HepG2 (cell line): ENCODE data around the gene C12orf42. TPM values are rescaled to one million over a fixed set of nuclear protein-coding genes. Genes with fewer than 3 reads are reported as not detected.

Source experiments
- ATAC-seq: fragments of 200-7000 bp; cut with Tn5 transposase; 3 replicates; pipeline ENCODE4 v1.9.1; 2020; ENCODE audit warnings: mild to moderate bottlenecking, moderate library complexity
- Bru-seq: library from RNA; stranded (reverse); fragments of 400-500 nt; gene quantifications from one replicate; lab custom pipeline; 2021; lab: Mats Ljungman, UMichigan
- BruChase-seq, 2 experiments: library from RNA; stranded (reverse); fragments of 400-500 nt; gene quantifications; one replicate each; lab custom pipeline; 2021; lab: Mats Ljungman, UMichigan
- BruUV-seq: library from RNA; stranded (reverse); fragments of 400-500 nt; replicated peaks from 2 replicates; lab custom pipeline; 2021; lab: Mats Ljungman, UMichigan
- CTCF ChIA-PET: fragments of 300-600 bp; formaldehyde crosslinking; extraction: SDS; loops from one replicate; lab custom pipeline; 2021; ENCODE audit warnings: low total read pairs, inconsistent platforms, low intra/inter-chr PET ratio; lab: Yijun Ruan, JAX
- POLR2A ChIA-PET: fragments of 350-600 bp; sonication (Branson Sonifier 250); formaldehyde crosslinking; loops from one replicate; lab custom pipeline; 2020; ENCODE audit warnings: antibody characterized with exemption, inconsistent platforms; lab: Yijun Ruan, JAX
- DNase-seq: peaks from one replicate; pipeline ENCODE4 v3.0.0-alpha.2; 2015; ENCODE audit warnings: low spot score
- FAIRE-seq: peaks from 3 replicates; lab custom pipeline; 2011; peaks lifted over from hg19 to GRCh38; lab: Jason Lieb, UNC
- H2AFZ ChIP-seq: one replicate; pipeline ENCODE4 v1.6.1; 2011; ENCODE audit warnings: low read length, inconsistent platforms
- H3K27ac ChIP-seq: fragments of 300-600 bp; 3 replicates; pipeline ENCODE4 v1.8.0; 2011; ENCODE audit warnings: mixed run types, mild to moderate bottlenecking, mixed read lengths, low read length, inconsistent platforms; ENCODE audit not compliant: insufficient read depth; ENCODE audit errors: extremely low read length
- H3K27me3 ChIP-seq, 2 experiments: fragments of 200-600 bp in 1 of 2; 2 replicates in 1 of 2; 3 replicates in 1 of 2; pipeline versions ENCODE4 v1.6.0 to v1.8.0; 2011; ENCODE audit warnings: low read length in 2 of 2, mild to moderate bottlenecking in 2 of 2, moderate library complexity in 2 of 2, inconsistent platforms in 1 of 2; ENCODE audit not compliant: insufficient read depth in 2 of 2, control insufficient read depth in 1 of 2
- H3K36me3 ChIP-seq, 2 experiments: fragments of 200-600 bp in 1 of 2; replicated peaks in 1 of 2; 2 replicates in 1 of 2; 3 replicates in 1 of 2; pipeline versions ENCODE4 v1.5.1 to v1.8.0; 2011; ENCODE audit warnings: low read length in 2 of 2, inconsistent platforms in 1 of 2; ENCODE audit not compliant: insufficient read depth in 2 of 2, control insufficient read depth in 1 of 2
- H3K4me1 ChIP-seq: 2 replicates; pipeline ENCODE4 v1.5.1; 2012; ENCODE audit warnings: low read length, inconsistent platforms; ENCODE audit not compliant: insufficient read depth
- H3K4me2 ChIP-seq: 2 replicates; pipeline ENCODE4 v1.6.0; 2011; ENCODE audit warnings: low read depth, low read length, inconsistent platforms
- H3K4me3 ChIP-seq, 3 experiments: fragments of 200-600 bp in 1 of 3; sonication (generic), shearing (Covaris generic) in 1 of 3; replicated peaks in 1 of 3; 2 replicates each; pipeline ENCODE4 v1.5.1; 2011 to 2016; ENCODE audit warnings: low read length in 3 of 3, inconsistent platforms in 2 of 3, low read depth in 2 of 3, mild to moderate bottlenecking in 2 of 3, control low read depth in 1 of 3, mixed read lengths in 1 of 3; ENCODE audit not compliant: insufficient read depth in 1 of 3
- H3K79me2 ChIP-seq: one replicate; pipeline ENCODE4 v1.6.1; 2011; ENCODE audit warnings: low read length, inconsistent platforms; ENCODE audit not compliant: insufficient read depth
- H3K9ac ChIP-seq: 2 replicates; pipeline ENCODE4 v1.6.0; 2011; ENCODE audit warnings: mild to moderate bottlenecking, low read depth, low read length, inconsistent platforms; ENCODE audit not compliant: insufficient read depth
- H3K9me3 ChIP-seq: 2 replicates; pipeline ENCODE4 v1.5.1; 2012; ENCODE audit warnings: mild to moderate bottlenecking, low read length
- H4K20me1 ChIP-seq: 2 replicates; pipeline ENCODE4 v1.6.0; 2011; ENCODE audit warnings: inconsistent platforms, mild to moderate bottlenecking, low read length, moderate library complexity; ENCODE audit not compliant: insufficient read depth
- ATF5 ChIP-seq: sonication (generic); formaldehyde crosslinking; IDR thresholded peaks from 2 replicates; pipeline ENCODE4 v1.4.0; 2020; ENCODE audit warnings: mild to moderate bottlenecking, low read depth, missing genetic modification reagents
- CTCF ChIP-seq: sonication (generic); formaldehyde crosslinking; IDR thresholded peaks from 2 replicates; pipeline ENCODE4 v1.5.0; 2020; ENCODE audit warnings: mild to moderate bottlenecking, missing genetic modification reagents, moderate library complexity
- HIVEP1 ChIP-seq: sonication (generic); formaldehyde crosslinking; IDR thresholded peaks from 2 replicates; pipeline ENCODE4 v1.4.0; 2020; ENCODE audit warnings: mild to moderate bottlenecking, missing genetic modification reagents
- HNRNPUL1 ChIP-seq: fragments of 200-400 bp; formaldehyde crosslinking; IDR thresholded peaks from 2 replicates; pipeline ENCODE4 v1.6.1; 2017; ENCODE audit warnings: low read depth, mild to moderate bottlenecking, low read length, moderate library complexity
- NAIF1 ChIP-seq: sonication (generic); formaldehyde crosslinking; IDR thresholded peaks from 2 replicates; pipeline ENCODE4 v1.5.0; 2020; ENCODE audit warnings: mild to moderate bottlenecking, missing genetic modification reagents, borderline replicate concordance
- SMAD9 ChIP-seq: sonication (generic); formaldehyde crosslinking; IDR thresholded peaks from 2 replicates; pipeline ENCODE4 v1.5.1; 2020; ENCODE audit warnings: mild to moderate bottlenecking, missing genetic modification reagents
- YY1 ChIP-seq: IDR thresholded peaks from 2 replicates; pipeline ENCODE4 v1.6.1; 2011; ENCODE audit warnings: low read length, low read depth, moderate library complexity, mild to moderate bottlenecking; ENCODE audit not compliant: insufficient read depth, insufficient replicate concordance
- ZMYM3 ChIP-seq: sonication (generic); formaldehyde crosslinking; IDR thresholded peaks from 2 replicates; pipeline ENCODE4 v1.5.1; 2020; ENCODE audit warnings: mild to moderate bottlenecking, missing genetic modification reagents
- ZNF101 ChIP-seq: sonication (generic); formaldehyde crosslinking; IDR thresholded peaks from 2 replicates; pipeline ENCODE4 v1.4.0; 2020; ENCODE audit warnings: mild to moderate bottlenecking, low read depth, missing genetic modification reagents, borderline replicate concordance
- ZNF296 ChIP-seq: sonication (generic); formaldehyde crosslinking; conservative IDR thresholded peaks from 2 replicates; pipeline ENCODE4 v1.5.0; 2020; ENCODE audit warnings: mild to moderate bottlenecking, missing genetic modification reagents
- ZNF556 ChIP-seq: sonication (generic); formaldehyde crosslinking; IDR thresholded peaks from 2 replicates; pipeline ENCODE4 v1.4.0; 2020; ENCODE audit warnings: mild to moderate bottlenecking, missing genetic modification reagents, borderline replicate concordance
- ZNF691 ChIP-seq: sonication (generic); formaldehyde crosslinking; IDR thresholded peaks from 2 replicates; pipeline ENCODE4 v1.4.0; 2020; ENCODE audit warnings: missing genetic modification reagents, low read depth, mild to moderate bottlenecking, borderline replicate concordance
- ZNF768 ChIP-seq: sonication (generic); formaldehyde crosslinking; IDR thresholded peaks from 2 replicates; pipeline ENCODE4 v1.4.0; 2020; ENCODE audit warnings: missing genetic modification reagents
- WGBS: methylation state at CpG from one replicate; pipeline ENCODE4 v1.1.6; 2017; ENCODE audit warnings: low lambda C conversion rate; 5-methylcytosine and 5-hydroxymethylcytosine counted together
- in situ Hi-C: cut with HindIII; loops from 2 replicates; pipeline ENCODE4 v1.10.0; 2017; ENCODE audit warnings: low pct_unique_long_range_greater_than_20kb; ENCODE audit not compliant: extremely low pct_ligation_motif_present
- intact Hi-C: fragments of 100-400 bp; cut with micrococcal nuclease; formaldehyde crosslinking; loops from one replicate; pipeline ENCODE4 v1.10.0; 2022; ENCODE audit not compliant: unreplicated experiment
- long read RNA-seq, 2 experiments: library from RNA in 1 of 2; library from polyadenylated mRNA in 1 of 2; stranded (forward) in 1 of 2; unstranded in 1 of 2; transcript quantifications; one replicate each; pipeline ENCODE4 v2.0.0, GENCODE V29; 2019 to 2022
- polyA minus RNA-seq, 3 experiments: library from RNA; depleted of rRNA, polyadenylated mRNA; stranded (reverse); fragments of >200 nt; gene quantifications; 2 replicates each; pipeline ENCODE4 v1.2.3, GENCODE V29; 2011; ENCODE audit warnings: low replicate concordance in 1 of 3
- polyA plus RNA-seq, 8 experiments: library from polyadenylated mRNA; depleted of rRNA in 3 of 8; stranded (reverse) in 7 of 8; unstranded in 1 of 8; fragments of >200 nt; fragmentation: Illumina TruSeq in 4 of 8; extraction: Trizol in 4 of 8; gene quantifications; 2 replicates each; pipeline versions ENCODE4 v1.2.1 to v1.2.3, GENCODE V29; 2011 to 2016; ENCODE audit warnings: low read depth in 4 of 8, missing spikeins in 1 of 8, mixed read lengths in 1 of 8; ENCODE audit not compliant: insufficient read depth in 1 of 8
- total RNA-seq, 5 experiments: library from RNA; depleted of rRNA; stranded (reverse); fragments of >200 nt; fragmentation: Illumina TruSeq; extraction: Trizol; gene quantifications; 2 replicates each; pipeline ENCODE4 v1.2.3, GENCODE V29; 2016; ENCODE audit warnings: low read depth in 1 of 5

Gene C12orf42
- total RNA-seq (2016; rRNA removed; fragmentation: Illumina TruSeq; extraction: Trizol) (not detected in 2 replicates), polyA plus RNA-seq (2011; rRNA removed) (not detected in 2 replicates), polyA minus RNA-seq (2011; rRNA and poly(A)+ RNA removed; ENCODE audit: low replicate concordance) (not detected in 2 replicates), Bru-seq, nascent RNA (percentile 3 among the genes with signal in this experiment), BruChase-seq, experiment 1, labeled RNA remaining after a 6-hour chase (percentile 2 among the genes with signal in this experiment), BruChase-seq, experiment 2, labeled RNA remaining after a 2-hour chase (percentile 4 among the genes with signal in this experiment)
- not detected in 2 replicates for total RNA-seq (2016; cell fraction: cytosol; rRNA removed; fragmentation: Illumina TruSeq; extraction: Trizol; ENCODE audit: low read depth)
- not detected in 2 replicates for total RNA-seq (2016; cell fraction: insoluble cytoplasmic fraction; rRNA removed; fragmentation: Illumina TruSeq; extraction: Trizol)
- total RNA-seq (2016; cell fraction: membrane; rRNA removed; fragmentation: Illumina TruSeq; extraction: Trizol), result not detected in 2 replicates
- not detected in 2 replicates for total RNA-seq (2016; cell fraction: nucleus; rRNA removed; fragmentation: Illumina TruSeq; extraction: Trizol)
- not detected in 2 replicates for polyA plus RNA-seq (2011; cell fraction: cytosol; rRNA removed)
- not detected in 2 replicates for polyA plus RNA-seq (2011; cell fraction: nucleus; rRNA removed)
- polyA plus RNA-seq (2012), result not detected in 2 replicates
- not detected in 2 replicates for polyA plus RNA-seq (2016; cell fraction: cytosol; fragmentation: Illumina TruSeq; extraction: Trizol; ENCODE audit: low read depth)
- polyA plus RNA-seq (2016; cell fraction: insoluble cytoplasmic fraction; fragmentation: Illumina TruSeq; extraction: Trizol; ENCODE audit: low read depth), result not detected in 2 replicates
- polyA plus RNA-seq (2016; cell fraction: membrane; fragmentation: Illumina TruSeq; extraction: Trizol; ENCODE audit: low read depth), result not detected in 2 replicates
- not detected in 2 replicates for polyA plus RNA-seq (2016; cell fraction: nucleus; fragmentation: Illumina TruSeq; extraction: Trizol; ENCODE audit: insufficient read depth, low read depth)
- not detected in 2 replicates for polyA minus RNA-seq (2011; cell fraction: cytosol; rRNA and poly(A)+ RNA removed)
- not detected in 2 replicates for polyA minus RNA-seq (2011; cell fraction: nucleus; rRNA and poly(A)+ RNA removed)
- long read RNA-seq, experiment 1, result 0 reads
- long read RNA-seq, experiment 2, result 0 reads

- Histone ChIP-seq H3K9me3 (no peaks in the 10 kb centered on the region), H2AFZ (no peak within 1 kb of the TSS), H3K9ac (no peak within 1 kb of the TSS), H3K36me3 (no peaks in the 10 kb centered on the region), H3K79me2 (no peaks in the 10 kb centered on the region), H4K20me1 (no peaks in the 10 kb centered on the region), H3K27me3 (peaks cover 3 to 15% of the 10 kb centered on the region in 2 experiments; a peak in 2 of 5 replicates), H3K27ac (no peak within 1 kb of the TSS), H3K4me2 (no peak within 1 kb of the TSS), H3K4me3 (no peak within 1 kb of the TSS), H3K4me1 (no peaks in the 10 kb centered on the region)
- WGBS, result 16% methylated on average over 16 of the region's 77 CpGs
- intact Hi-C loops, result no loop called here
- FAIRE-seq, result no peak
- ChIA-PET CTCF (no interaction called here), POLR2A (no interaction called here)
- no TSS peak for BruUV-seq
- peak; percentile 69 for ATAC-seq
- in situ Hi-C loops, result no loop called here
- DNase-seq, result no peak
- TF ChIP-seq YY1 (no peak), CTCF (peak; percentile 45; the same call in 1 of the 2 replicates), ZNF768 (CRISPR knock-in tag) (peak; percentile 10; the same call in 1 of the 2 replicates), NAIF1 (CRISPR knock-in tag) (no peak), ZNF691 (CRISPR knock-in tag) (no peak), ZNF101 (CRISPR knock-in tag) (no peak), ATF5 (CRISPR knock-in tag) (no peak), HIVEP1 (CRISPR knock-in tag) (no peak), ZNF296 (CRISPR knock-in tag) (no peak), ZMYM3 (CRISPR knock-in tag) (no peak), ZNF556 (CRISPR knock-in tag) (no peak), HNRNPUL1 (no peak), SMAD9 (no peak)
These were observed at the start of gene C12orf42 for GRCh38 chr12:103495469-103496456. TSS of gene C12orf42 (minus strand) at chr12:103495968. CDS start at chr12:103478426, 17,542 bp downstream.
